Liver (tissue), 9 donors: ENCODE results near the gene ZFAND3. TPM values are rescaled to one million over a fixed set of nuclear protein-coding genes. Genes with fewer than 3 reads are reported as not detected.

Experiments used
- DNase-seq: peaks from one replicate; pipeline ENCODE4 v3.0.0-alpha.2; 2017; ENCODE audit warnings: low spot score
- H3K27ac ChIP-seq, 2 donors: one replicate each; pipeline ENCODE4 v1.7.0; 2013; ENCODE audit warnings: inconsistent platforms in 2 of 2, low read length in 2 of 2, control low read depth in 1 of 2, low read depth in 1 of 2, mild to moderate bottlenecking in 1 of 2
- H3K27me3 ChIP-seq, 4 donors: one replicate each; pipeline versions ENCODE4 v1.6.1 to v1.7.0; 2013; ENCODE audit warnings: low read length in 3 of 4, inconsistent platforms in 1 of 4, mild to moderate bottlenecking in 1 of 4, moderate library complexity in 1 of 4; ENCODE audit not compliant: control insufficient read depth in 4 of 4, insufficient read depth in 4 of 4
- H3K36me3 ChIP-seq, 4 donors: one replicate each; pipeline versions ENCODE4 v1.6.1 to v1.7.0; 2013; ENCODE audit warnings: low read length in 3 of 4, mild to moderate bottlenecking in 3 of 4, low read depth in 1 of 4, moderate library complexity in 1 of 4; ENCODE audit not compliant: control insufficient read depth in 4 of 4, insufficient read depth in 3 of 4
- H3K4me1 ChIP-seq, 4 donors: one replicate each; pipeline versions ENCODE4 v1.6.1 to v1.7.0; 2013; ENCODE audit warnings: low read length in 3 of 4, mild to moderate bottlenecking in 3 of 4, moderate library complexity in 1 of 4; ENCODE audit not compliant: control insufficient read depth in 4 of 4, insufficient read depth in 4 of 4
- H3K4me3 ChIP-seq, 3 donors: one replicate each; pipeline versions ENCODE4 v1.6.1 to v1.7.0; 2013; ENCODE audit warnings: low read length in 3 of 3, control low read depth in 1 of 3, low read depth in 1 of 3, mild to moderate bottlenecking in 1 of 3
- H3K9ac ChIP-seq, 2 donors: one replicate each; pipeline ENCODE4 v1.7.0; 2013; ENCODE audit warnings: low read length in 2 of 2, mild to moderate bottlenecking in 2 of 2, moderate library complexity in 2 of 2, control low read depth in 1 of 2, low read depth in 1 of 2
- H3K9me3 ChIP-seq, 4 donors: one replicate each; pipeline versions ENCODE4 v1.6.1 to v1.7.0; 2013; ENCODE audit warnings: low read length in 3 of 4; ENCODE audit not compliant: control insufficient read depth in 4 of 4
- EGR1 ChIP-seq, 2 donors: IDR thresholded peaks; 2 replicates each; pipeline ENCODE4 v1.6.1; 2016 to 2018; ENCODE audit warnings: antibody characterized with exemption in 2 of 2, low read depth in 2 of 2
- GABPA ChIP-seq, 2 donors: IDR thresholded peaks in 1 of 2; conservative IDR thresholded peaks in 1 of 2; 2 replicates each; pipeline ENCODE4 v1.6.1; 2016; ENCODE audit warnings: antibody characterized with exemption in 2 of 2, mild to moderate bottlenecking in 1 of 2, moderate library complexity in 1 of 2
- HNF4A ChIP-seq, 2 donors: conservative IDR thresholded peaks; 2 replicates each; pipeline ENCODE4 v1.6.1; 2016; ENCODE audit warnings: antibody characterized with exemption in 2 of 2, mild to moderate bottlenecking in 2 of 2
- HNF4G ChIP-seq: IDR thresholded peaks from 2 replicates; pipeline ENCODE4 v1.6.1; 2016; ENCODE audit warnings: antibody characterized with exemption
- JUND ChIP-seq, 2 donors: IDR thresholded peaks; 2 replicates each; pipeline ENCODE4 v1.6.1; 2016; ENCODE audit warnings: antibody characterized with exemption in 2 of 2
- NR2F2 ChIP-seq: IDR thresholded peaks from 2 replicates; pipeline ENCODE4 v1.6.1; 2016; ENCODE audit warnings: antibody characterized with exemption
- RAD21 ChIP-seq, 2 donors: IDR thresholded peaks; 2 replicates each; pipeline ENCODE4 v1.6.1; 2016; ENCODE audit warnings: antibody characterized with exemption in 2 of 2, mild to moderate bottlenecking in 2 of 2
- REST ChIP-seq: IDR thresholded peaks from 2 replicates; pipeline ENCODE4 v1.6.1; 2016; ENCODE audit warnings: antibody characterized with exemption, mild to moderate bottlenecking
- RXRA ChIP-seq, 2 donors: IDR thresholded peaks; 2 replicates each; pipeline ENCODE4 v1.6.1; 2017 to 2018; ENCODE audit warnings: antibody characterized with exemption in 2 of 2, mild to moderate bottlenecking in 1 of 2
- SP1 ChIP-seq: IDR thresholded peaks from 2 replicates; pipeline ENCODE4 v1.6.1; 2018; ENCODE audit warnings: antibody characterized with exemption, mild to moderate bottlenecking
- YY1 ChIP-seq: IDR thresholded peaks from 2 replicates; pipeline ENCODE4 v1.6.1; 2016; ENCODE audit warnings: antibody characterized with exemption, mild to moderate bottlenecking
- WGBS: extraction: QIAGEN DNeasy Blood & Tissue Kit; methylation state at CpG from one replicate; pipeline ENCODE4 v1.1.7; 2013; 5-methylcytosine and 5-hydroxymethylcytosine counted together
- polyA plus RNA-seq, 2 donors: library from polyadenylated mRNA; stranded (reverse) in 1 of 2; unstranded in 1 of 2; fragments of 200-250 nt in 1 of 2; fragments of >200 nt in 1 of 2; fragmentation: Nextera tagmentation in 1 of 2; extraction: Ambion mirVana in 1 of 2; gene quantifications; one replicate each; pipeline versions ENCODE4 v1.2.1 to v1.2.3, GENCODE V29; 2013 to 2015
- total RNA-seq, 2 donors: library from RNA; depleted of rRNA; stranded (reverse); fragments of >200 nt; gene quantifications; one replicate each; pipeline ENCODE4 v1.2.3, GENCODE V29; 2014
- TF ChIP-seq, protein P1 (sequence below): IDR thresholded peaks from 2 replicates; pipeline ENCODE4 v1.6.1; 2016; ENCODE audit warnings: antibody characterized with exemption
- TF ChIP-seq, protein P2 (sequence below): fragments of 150-350 bp; IDR thresholded peaks from 2 replicates; pipeline ENCODE4 v1.5.1; 2017; ENCODE audit warnings: improper control_type of control experiment, low read depth, low read length; ENCODE audit not compliant: missing input control
- TF ChIP-seq, protein P3 (sequence below): IDR thresholded peaks from 2 replicates; pipeline ENCODE4 v1.6.1; 2016; ENCODE audit warnings: antibody characterized with exemption
- donor health status: healthy.
- donor health status: healthy.
- donor health status: healthy.
- donor health status: healthy.
- donor health status: healthy.

The ZFAND3 gene
- total and polyA plus RNA-seq, 4 donors, result 7.7 to 37.5 (median 23.1) TPM

DNA sequence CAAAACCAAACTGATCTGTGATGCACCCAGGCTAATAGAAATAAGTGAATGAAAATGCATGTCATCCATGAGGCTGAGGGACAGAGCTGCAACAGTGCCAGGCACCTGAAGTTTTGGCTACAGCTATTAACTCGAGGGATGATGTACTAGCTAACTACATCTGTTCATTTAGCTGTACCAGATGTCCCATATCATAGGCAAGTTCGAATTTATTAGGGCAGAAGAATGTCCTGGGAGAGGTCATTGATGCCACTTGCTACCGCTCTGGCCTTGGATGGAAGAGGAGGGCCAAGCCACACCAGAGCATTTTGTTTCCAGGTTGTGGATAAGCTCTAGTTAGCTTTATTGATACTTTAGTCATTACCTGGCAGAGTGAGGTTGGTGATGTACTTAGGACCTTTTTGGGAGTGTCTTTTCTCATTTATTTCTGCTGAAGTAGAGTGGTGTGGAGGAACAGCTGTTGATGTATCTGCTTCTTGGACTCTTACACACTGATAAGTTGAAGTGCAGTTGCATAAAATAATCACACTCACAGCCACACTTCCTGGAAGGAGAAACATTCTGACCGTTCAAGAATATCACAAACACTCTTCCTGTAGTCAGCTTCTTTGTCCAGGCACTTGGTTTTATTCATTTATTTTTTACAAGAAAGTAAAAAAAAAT, 8.2 kb downstream of the ZFAND3 start:
- H3K9ac ChIP-seq, result no peak overlapping the region
- H3K36me3 ChIP-seq, result no peaks in the 10 kb centered on the region
- peaks cover 17 to 24% (median 21%) of the 10 kb centered on the region in 4 donors for H3K4me1 ChIP-seq
- no peak overlapping the region for H3K27ac ChIP-seq
- H3K27me3 ChIP-seq, result no peaks in the 10 kb centered on the region
- no peaks in the 10 kb centered on the region for H3K9me3 ChIP-seq
- 62% methylated on average over 4 of the region's 4 CpGs for WGBS
- no peak for TF ChIP-seq RXRA (IDR thresholded peaks at IDR 0.05)
- TF ChIP-seq, protein P1, sequence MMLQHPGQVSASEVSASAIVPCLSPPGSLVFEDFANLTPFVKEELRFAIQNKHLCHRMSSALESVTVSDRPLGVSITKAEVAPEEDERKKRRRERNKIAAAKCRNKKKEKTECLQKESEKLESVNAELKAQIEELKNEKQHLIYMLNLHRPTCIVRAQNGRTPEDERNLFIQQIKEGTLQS, result no peak
- TF ChIP-seq, protein P2, sequence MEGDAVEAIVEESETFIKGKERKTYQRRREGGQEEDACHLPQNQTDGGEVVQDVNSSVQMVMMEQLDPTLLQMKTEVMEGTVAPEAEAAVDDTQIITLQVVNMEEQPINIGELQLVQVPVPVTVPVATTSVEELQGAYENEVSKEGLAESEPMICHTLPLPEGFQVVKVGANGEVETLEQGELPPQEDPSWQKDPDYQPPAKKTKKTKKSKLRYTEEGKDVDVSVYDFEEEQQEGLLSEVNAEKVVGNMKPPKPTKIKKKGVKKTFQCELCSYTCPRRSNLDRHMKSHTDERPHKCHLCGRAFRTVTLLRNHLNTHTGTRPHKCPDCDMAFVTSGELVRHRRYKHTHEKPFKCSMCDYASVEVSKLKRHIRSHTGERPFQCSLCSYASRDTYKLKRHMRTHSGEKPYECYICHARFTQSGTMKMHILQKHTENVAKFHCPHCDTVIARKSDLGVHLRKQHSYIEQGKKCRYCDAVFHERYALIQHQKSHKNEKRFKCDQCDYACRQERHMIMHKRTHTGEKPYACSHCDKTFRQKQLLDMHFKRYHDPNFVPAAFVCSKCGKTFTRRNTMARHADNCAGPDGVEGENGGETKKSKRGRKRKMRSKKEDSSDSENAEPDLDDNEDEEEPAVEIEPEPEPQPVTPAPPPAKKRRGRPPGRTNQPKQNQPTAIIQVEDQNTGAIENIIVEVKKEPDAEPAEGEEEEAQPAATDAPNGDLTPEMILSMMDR, result no peak
- no peak for TF ChIP-seq SP1
- DNase-seq, result no peak
- H3K4me3 ChIP-seq, result no peak overlapping the region

DNA sequence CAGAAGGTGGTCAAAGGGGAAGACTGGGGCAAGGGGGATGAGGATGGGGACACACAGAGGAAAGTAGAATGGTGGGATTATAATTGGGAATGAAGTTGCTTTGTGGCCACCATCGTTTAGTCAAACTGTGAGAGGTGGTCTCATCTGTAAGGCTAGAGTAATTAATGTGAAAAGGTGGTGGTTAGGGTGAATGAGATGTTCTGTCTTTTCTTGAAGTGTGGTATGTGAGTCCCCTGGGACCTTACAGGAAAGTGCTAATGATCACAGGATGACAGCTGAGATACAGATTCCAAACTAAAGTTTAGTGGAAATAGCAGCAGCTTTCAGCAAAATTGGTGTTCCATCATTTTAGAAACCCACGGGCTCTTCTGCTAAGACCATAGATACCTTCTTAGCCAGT, 10.7 kb downstream of the ZFAND3 start:
- no peak for DNase-seq
- no peaks in the 10 kb centered on the region for H3K36me3 ChIP-seq
- H3K4me1 ChIP-seq, result peaks cover 8 to 17% (median 12%) of the 10 kb centered on the region in 4 donors
- H3K4me3 ChIP-seq, result no peak overlapping the region
- H3K27me3 ChIP-seq, result no peaks in the 10 kb centered on the region
- no peaks in the 10 kb centered on the region for H3K9me3 ChIP-seq
- H3K27ac ChIP-seq, result no peak overlapping the region
- no peak overlapping the region for H3K9ac ChIP-seq
- TF ChIP-seq RXRA (IDR thresholded peaks at IDR 0.05) (no peak), JUND (IDR thresholded peaks at IDR 0.05) (no peak), RAD21 (IDR thresholded peaks at IDR 0.05) (no peak), HNF4A (conservative IDR thresholded peaks at IDR 0.05) (no peak), EGR1 (IDR thresholded peaks at IDR 0.05; ENCODE audit: low read depth in 2 of 2) (no peak)
- TF ChIP-seq, protein P2, result no peak
- 83% methylated on average over 2 of the region's 2 CpGs for WGBS

DNA sequence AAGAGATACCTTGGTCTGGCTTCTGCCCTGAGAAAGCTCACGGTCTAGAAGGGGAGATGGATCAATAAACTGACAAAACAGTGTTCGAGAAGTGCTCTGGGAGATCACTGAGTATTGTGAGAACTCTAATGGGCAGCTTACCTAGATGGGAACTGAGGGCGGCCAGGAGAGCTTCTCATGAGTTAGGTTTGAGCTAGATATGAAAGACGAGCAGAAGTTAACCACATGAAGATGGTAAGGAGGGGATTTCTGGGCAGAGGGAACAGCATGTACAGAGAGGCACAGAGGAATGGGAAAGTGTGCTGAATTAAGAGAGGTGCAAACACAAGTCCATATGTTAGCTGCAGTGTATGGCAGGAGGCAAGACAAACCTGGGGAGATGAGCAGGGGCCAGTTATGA, 11.9 kb downstream of the ZFAND3 start:
- Histone ChIP-seq H3K4me3 (no peak overlapping the region), H3K9me3 (no peaks in the 10 kb centered on the region), H3K27ac (no peak overlapping the region), H3K4me1 (peaks cover 7 to 15% (median 9%) of the 10 kb centered on the region in 4 donors), H3K36me3 (no peaks in the 10 kb centered on the region), H3K9ac (no peak overlapping the region), H3K27me3 (no peaks in the 10 kb centered on the region)
- no peak for DNase-seq
- WGBS, result 81% methylated on average over 4 of the region's 4 CpGs
- TF ChIP-seq NR2F2 (no peak), GABPA (IDR thresholded peaks at IDR 0.05 in 1 of 2, conservative IDR thresholded peaks at IDR 0.05 in 1 of 2) (no peak), HNF4G (no peak), JUND (IDR thresholded peaks at IDR 0.05) (no peak), HNF4A (conservative IDR thresholded peaks at IDR 0.05) (no peak), YY1 (no peak), RAD21 (IDR thresholded peaks at IDR 0.05) (no peak), SP1 (no peak), REST (no peak), RXRA (IDR thresholded peaks at IDR 0.05) (no peak)
- TF ChIP-seq, protein P3, sequence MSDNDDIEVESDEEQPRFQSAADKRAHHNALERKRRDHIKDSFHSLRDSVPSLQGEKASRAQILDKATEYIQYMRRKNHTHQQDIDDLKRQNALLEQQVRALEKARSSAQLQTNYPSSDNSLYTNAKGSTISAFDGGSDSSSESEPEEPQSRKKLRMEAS, result no peak
